Measurements from ENCODE around the gene PLGLB2.
"Not testable (repeated sequence)": the region's sequence is repeated elsewhere in the genome, so short reads cannot be mapped to it uniquely, and the experiment has no call there.

The PLGLB2 gene

DNA sequence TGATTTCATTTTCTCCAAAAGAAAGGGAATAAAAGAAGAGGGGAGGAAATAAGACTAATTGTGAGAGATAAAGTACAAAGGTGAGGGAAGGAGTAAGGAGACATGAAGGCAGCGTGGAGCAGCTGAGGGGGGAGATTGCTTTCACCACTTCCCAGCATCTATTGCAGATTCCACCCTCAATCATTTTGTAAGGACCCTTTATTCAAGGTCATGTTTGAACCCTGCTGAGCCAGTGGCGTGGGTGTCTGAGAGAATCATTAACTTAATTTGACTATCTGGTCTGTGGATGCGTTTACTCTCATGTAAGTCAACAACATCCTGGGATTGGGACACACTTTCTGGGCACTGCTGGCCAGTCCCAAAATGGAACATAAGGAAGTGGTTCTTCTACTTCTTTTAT lies at the start of gene PLGLB2:
TSS of gene PLGLB2 (plus strand) at position 297 of the 400 bp plus-strand sequence. CDS start at position 364, 67 bp downstream.
- DNase-seq (ENCODE audit: low spot score): not testable (repeated sequence)

DNA sequence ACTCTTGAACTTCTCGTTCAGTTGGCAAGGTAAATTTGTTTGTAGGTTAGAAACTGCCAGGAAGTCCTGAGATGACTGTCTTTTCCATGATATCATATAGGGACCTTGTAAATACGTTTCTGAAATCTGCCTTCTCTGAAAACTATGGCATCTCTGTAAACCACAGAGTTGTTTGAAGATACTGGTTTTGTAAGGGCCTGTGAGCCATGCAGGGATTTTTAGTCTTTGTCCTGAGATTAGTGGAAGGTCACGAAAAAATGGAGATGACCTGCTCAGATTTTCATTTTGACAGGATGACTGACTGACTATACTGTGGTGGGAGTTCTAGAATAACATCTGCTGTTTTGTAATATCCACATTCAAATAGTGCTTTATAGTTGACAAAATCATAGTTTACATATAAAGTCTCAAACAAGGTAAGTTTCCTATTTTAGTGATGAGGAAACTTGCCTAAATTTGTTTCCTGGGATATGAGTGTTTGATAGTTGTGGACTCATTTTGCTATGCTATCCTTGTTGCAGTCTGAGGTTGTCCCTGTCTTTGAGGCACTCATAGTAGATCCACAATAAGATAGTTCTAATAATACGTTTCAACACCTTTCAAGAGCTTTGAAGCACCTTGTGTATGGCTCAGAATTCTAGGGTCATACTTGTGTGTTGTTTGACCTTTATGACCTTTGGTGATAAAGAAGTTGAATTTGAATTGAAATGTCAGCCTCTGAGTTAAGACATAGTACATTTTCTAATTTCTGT lies 43.1 kb upstream of the PLGLB2 start:
- DNase-seq (ENCODE audit: low spot score): not testable (repeated sequence)

DNA sequence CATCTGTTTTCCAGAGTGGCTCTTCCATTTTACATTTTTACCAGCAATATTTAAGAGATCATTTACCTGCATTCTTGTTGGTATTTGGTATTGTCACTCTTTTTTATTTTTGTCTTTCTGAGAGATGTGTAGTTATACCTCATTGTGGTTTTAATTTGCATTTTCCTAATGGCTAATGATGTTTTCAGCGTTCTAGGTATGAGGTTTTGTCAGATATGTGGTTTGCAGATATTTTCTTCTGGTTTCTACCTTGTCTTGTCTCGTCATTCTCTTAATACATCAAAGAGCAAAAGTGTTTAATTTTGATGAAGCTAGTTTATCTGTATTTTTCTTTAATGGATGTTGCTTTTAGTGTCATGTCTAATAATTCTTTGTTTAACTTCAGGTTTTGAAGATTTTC lies 39.5 kb upstream of the PLGLB2 start:
- not testable (repeated sequence) for DNase-seq (ENCODE audit: low spot score)

DNA sequence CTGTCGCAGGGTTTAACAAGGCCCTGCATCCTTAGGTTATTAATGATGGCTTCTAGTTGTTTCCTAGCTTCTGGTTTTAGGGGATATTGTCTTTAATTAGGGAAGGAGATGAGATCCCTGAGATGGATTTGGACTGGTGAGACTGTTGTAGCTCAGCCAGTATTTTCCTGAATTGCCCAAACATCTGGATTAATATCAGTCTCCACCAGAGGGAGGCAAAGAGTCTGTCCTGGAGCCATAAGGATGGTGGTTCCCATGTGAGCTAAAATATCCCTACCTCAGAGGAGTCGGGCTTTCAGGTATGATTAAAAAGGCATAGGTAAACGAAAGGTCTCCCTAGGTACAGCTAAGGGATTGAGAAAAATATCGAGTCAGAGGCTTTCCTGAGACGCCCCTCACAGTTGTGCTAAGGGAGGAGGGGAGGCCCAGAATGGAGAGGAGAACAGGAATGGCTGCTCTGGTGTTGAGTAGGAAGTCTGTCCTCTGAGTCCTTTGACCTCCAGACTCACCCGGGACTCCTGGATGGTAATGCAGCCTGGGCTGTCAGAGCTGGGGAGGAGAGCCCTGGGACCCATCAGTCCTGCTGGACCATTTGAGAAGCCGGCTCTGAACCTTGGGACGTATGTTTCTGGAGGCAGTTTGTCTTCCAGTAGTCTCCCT lies 19.8 kb upstream of the PLGLB2 start:
- DNase-seq (ENCODE audit: low spot score): not testable (repeated sequence)

DNA sequence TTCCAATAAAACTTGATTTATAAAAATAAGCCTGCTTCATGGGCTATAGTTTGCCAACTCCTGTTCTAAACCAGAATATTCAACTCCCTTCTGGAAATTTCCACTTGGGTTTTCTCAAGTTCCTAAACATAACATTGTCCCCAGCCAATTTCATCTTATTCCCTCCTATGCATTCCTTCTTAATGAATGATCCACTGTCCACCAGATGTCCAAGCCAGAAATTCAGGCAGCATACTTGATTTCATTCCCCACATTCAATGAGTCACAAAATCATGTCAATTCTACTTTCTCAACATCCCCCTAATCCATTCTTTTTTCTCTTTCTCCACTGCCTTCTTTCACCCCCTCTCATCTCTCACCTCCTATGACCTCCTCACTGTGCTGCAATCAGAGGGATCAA lies 7.0 kb upstream of the PLGLB2 start:
- not testable (repeated sequence) for DNase-seq (ENCODE audit: low spot score)

DNA sequence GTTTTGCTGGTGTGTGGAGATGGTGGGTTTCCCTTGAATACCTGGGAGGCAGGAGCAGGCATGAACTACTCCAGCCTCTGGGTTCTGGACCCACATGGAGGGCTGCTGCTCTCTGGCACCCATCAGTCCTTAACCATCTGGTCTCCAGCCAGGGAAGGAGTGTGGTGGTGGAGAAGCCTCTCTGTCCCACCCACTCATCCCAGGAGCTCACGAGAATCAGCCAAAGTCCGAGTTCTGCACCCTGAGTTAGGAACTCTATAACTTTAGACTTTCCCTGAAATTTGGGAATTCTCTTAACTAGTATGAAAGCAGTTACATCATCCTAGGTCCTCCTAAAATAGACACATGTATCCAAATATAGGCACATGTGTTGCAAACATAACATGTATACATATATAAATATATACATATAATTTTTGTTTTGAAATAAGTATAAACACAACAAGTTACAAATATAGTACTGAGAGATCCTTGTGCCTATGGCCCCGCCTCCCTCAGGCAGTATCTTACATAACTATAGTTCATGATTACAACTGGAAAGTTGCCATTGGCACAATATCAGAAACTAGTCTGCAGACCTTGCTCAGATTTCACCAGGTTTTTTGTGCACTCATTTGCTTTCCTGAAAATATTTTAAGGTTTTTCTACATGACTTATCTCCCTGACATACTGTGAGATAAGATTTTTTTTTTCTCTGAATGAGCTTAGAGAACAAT lies 5.3 kb upstream of the PLGLB2 start:
- DNase-seq (ENCODE audit: low spot score): not testable (repeated sequence)

DNA sequence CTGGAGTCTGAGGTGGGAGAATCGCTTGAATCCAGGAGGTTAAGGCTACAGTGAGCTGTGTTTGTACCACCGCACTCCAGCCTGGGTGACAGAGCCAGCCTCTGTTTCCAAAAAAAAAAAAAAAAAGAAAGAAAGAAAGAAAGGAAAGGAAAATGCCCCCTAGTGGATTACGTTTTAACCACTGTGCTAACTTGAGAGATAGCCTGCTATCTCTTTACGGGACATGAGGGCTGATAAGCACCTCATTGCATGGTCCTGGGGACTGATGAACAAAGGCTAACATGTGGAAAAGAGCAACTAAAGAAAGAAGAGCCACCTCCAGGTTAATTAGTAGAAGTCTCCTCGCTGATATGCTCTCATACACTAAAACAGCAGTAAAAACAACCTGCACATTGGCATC lies 4.2 kb upstream of the PLGLB2 start:
- DNase-seq (ENCODE audit: low spot score): not testable (repeated sequence)

DNA sequence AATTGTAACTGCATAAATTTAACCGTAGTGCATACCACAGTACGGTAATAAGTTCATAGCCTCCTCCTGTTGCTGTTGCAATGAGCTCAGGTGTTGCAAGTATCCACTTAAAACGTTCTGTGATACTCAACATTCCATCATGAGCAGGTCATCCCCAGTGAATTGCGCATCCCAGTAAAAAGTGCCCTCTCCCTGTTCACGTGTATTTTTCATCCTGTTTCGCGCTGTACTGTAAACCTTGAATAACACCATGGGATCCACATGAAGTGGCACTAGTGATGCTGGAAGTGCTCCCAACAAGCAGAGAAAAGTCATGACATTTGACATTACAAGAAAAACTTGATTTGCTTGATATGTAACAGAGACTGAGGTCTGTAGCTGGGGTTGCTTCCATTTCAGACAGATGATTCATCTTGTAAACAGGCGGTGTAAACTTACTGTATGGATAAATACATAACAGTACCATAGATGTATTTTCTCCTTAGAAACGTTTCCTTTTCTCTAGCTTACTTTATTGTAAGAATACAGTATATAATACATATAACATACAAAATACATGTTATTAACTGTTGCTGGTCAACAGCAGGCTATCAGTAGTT lies 2.4 kb upstream of the PLGLB2 start:
- DNase-seq (ENCODE audit: low spot score): not testable (repeated sequence)

DNA sequence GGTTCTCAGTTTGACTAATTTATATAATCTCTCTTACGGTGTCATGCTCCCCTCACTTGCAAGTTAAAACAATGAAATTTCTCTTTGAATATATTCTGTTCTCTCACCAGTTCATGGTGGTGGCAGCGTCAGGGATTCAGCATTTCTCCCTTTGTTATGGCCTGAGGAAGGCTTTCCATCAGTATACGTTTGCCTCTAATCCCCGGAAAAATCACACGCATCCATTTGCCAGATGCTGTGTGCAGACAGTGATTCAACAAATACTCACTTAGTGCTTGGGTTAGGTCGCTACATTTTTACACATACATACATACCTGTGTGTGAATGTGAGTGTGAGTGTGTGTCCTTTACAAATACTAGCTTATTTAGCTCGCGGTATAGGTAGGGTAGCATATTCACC lies 637 bp downstream of the PLGLB2 start:
- DNase-seq (ENCODE audit: low spot score): not testable (repeated sequence)

DNA sequence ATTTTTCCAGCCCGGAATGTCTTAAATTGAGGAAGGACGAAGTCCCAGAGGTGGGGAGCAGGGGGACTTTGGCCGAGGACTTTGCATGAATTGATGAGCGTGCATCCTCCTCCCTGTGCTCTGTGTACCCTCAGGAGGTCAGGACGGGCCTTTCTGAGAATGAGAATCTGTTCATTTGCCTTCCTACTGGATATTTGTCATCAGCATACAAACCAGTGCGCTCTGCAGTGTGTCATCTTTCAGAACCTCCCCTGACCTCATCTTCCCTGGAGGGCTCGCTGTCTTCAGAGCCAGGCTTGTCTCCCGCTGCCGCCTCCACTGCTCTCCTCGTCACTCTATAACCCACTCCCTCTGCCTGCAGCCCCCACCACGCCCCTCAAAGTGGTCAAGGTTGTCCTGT lies 2.7 kb downstream of the PLGLB2 start:
- not testable (repeated sequence) for DNase-seq (ENCODE audit: low spot score)

DNA sequence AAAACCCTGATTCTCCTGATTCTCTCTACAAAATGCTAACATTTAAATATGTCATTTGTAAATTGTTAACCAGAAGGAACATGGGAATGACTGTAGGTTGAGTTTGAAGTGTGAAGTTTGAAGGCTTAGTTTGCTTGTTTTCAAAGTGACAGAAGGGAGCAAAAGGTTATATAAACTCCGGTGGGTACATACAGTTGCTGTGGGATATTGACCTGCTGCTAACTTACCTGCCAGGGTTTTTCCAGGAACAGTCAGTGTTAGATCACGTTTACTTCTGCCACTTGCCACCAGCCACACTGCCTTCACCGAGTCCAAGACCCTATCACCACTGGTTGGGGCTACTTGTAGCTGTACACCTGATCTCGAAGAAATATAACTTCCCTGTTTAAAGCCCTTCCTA lies 6.9 kb downstream of the PLGLB2 start:
- not testable (repeated sequence) for DNase-seq (ENCODE audit: low spot score)

Data from CD4-positive, alpha-beta T cell treated with Interleukin-2 at 100 ng/mL for 4 hours (primary cell).